BJ (cell line): ENCODE data around the gene PCIF1. TPM values are rescaled to one million over a fixed set of nuclear protein-coding genes. Genes with fewer than 3 reads are reported as not detected.
"Not testable (repeated sequence)": the region's sequence is repeated elsewhere in the genome, so short reads cannot be mapped to it uniquely, and the experiment has no call there.

Experiments
- CTCF ChIA-PET: fragments of 350-600 bp; formaldehyde crosslinking; extraction: SDS; loops from one replicate; lab custom pipeline; 2021; ENCODE audit warnings: antibody characterized with exemption, inconsistent platforms; lab: Yijun Ruan, JAX
- POLR2A ChIA-PET: fragments of 300-600 bp; sonication (Branson Sonifier 250); formaldehyde crosslinking; extraction: SDS; loops from one replicate; lab custom pipeline; 2021; ENCODE audit warnings: antibody characterized with exemption; lab: Charles Lee
- DNase-seq: peaks from one replicate; pipeline ENCODE4 v3.0.0-alpha.2; 2011; ENCODE audit warnings: low read depth
- H3K27me3 ChIP-seq: 2 replicates; pipeline ENCODE4 v1.6.0; 2011; ENCODE audit warnings: low read length; ENCODE audit not compliant: control insufficient read depth, insufficient read depth
- H3K36me3 ChIP-seq: 2 replicates; pipeline ENCODE4 v1.5.1; 2011; ENCODE audit warnings: low read length; ENCODE audit not compliant: control insufficient read depth, insufficient read depth
- H3K4me3 ChIP-seq: 2 replicates; pipeline ENCODE4 v1.5.1; 2011; ENCODE audit warnings: low read depth, mild to moderate bottlenecking, control low read depth, low read length
- polyA plus RNA-seq: library from polyadenylated mRNA; depleted of rRNA; stranded (reverse); fragments of >200 nt; gene quantifications from 2 replicates; pipeline ENCODE4 v1.2.3, GENCODE V29; 2011
- TF ChIP-seq, protein P1 (sequence below): IDR thresholded peaks from 2 replicates; pipeline ENCODE4 v1.5.1; 2011; ENCODE audit warnings: low read depth, mild to moderate bottlenecking, control low read depth, inconsistent platforms, low read length, moderate library complexity; ENCODE audit not compliant: insufficient read depth

The PCIF1 gene
- polyA plus RNA-seq, 1 experiment: 20.9 TPM

DNA sequence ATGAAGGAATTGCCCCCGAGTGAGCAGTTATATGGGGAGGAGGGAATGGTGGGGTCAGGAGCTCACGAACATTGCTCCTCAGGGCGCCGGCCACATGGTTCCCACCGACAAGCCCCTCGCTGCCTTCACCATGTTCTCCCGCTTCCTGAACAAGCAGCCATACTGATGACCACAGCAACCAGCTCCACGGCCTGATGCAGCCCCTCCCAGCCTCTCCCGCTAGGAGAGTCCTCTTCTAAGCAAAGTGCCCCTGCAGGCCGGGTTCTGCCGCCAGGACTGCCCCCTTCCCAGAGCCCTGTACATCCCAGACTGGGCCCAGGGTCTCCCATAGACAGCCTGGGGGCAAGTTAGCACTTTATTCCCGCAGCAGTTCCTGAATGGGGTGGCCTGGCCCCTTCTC, 36.2 kb upstream of the PCIF1 start:
- Histone ChIP-seq H3K27me3 (no peaks in the 10 kb centered on the region), H3K4me3 (no peak overlapping the region), H3K36me3 (peaks cover 20% of the 10 kb centered on the region)
- no peak for DNase-seq
- POLR2A ChIA-PET: no interaction called here
- CTCF ChIA-PET: interaction anchor here (2.5 kb wide), 1 partner anchor 8 kb away, joined by 8 read pairs; the partner anchor contains the start of genes CTSA and NEURL2
- TF ChIP-seq, protein P1, sequence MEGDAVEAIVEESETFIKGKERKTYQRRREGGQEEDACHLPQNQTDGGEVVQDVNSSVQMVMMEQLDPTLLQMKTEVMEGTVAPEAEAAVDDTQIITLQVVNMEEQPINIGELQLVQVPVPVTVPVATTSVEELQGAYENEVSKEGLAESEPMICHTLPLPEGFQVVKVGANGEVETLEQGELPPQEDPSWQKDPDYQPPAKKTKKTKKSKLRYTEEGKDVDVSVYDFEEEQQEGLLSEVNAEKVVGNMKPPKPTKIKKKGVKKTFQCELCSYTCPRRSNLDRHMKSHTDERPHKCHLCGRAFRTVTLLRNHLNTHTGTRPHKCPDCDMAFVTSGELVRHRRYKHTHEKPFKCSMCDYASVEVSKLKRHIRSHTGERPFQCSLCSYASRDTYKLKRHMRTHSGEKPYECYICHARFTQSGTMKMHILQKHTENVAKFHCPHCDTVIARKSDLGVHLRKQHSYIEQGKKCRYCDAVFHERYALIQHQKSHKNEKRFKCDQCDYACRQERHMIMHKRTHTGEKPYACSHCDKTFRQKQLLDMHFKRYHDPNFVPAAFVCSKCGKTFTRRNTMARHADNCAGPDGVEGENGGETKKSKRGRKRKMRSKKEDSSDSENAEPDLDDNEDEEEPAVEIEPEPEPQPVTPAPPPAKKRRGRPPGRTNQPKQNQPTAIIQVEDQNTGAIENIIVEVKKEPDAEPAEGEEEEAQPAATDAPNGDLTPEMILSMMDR: no peak

GRCh38 chr20:45899046-45899835, 35.2 kb upstream of the PCIF1 start:
- peaks cover 18% of the 10 kb centered on the region for H3K36me3 ChIP-seq
- DNase-seq: no peak
- TF ChIP-seq, protein P1: no peak
- no peak overlapping the region for H3K4me3 ChIP-seq
- no peaks in the 10 kb centered on the region for H3K27me3 ChIP-seq
- CTCF ChIA-PET: interaction anchor here (1.1 to 2.5 kb wide), 2 partner anchors 9 kb away, joined by 3 to 8 read pairs; partner anchors contain the start of genes CTSA and NEURL2
- POLR2A ChIA-PET: interaction anchor here (0.5 kb wide), 1 partner anchor 8 kb away, joined by 3 read pairs; the partner anchor contains the start of genes CTSA and NEURL2

DNA sequence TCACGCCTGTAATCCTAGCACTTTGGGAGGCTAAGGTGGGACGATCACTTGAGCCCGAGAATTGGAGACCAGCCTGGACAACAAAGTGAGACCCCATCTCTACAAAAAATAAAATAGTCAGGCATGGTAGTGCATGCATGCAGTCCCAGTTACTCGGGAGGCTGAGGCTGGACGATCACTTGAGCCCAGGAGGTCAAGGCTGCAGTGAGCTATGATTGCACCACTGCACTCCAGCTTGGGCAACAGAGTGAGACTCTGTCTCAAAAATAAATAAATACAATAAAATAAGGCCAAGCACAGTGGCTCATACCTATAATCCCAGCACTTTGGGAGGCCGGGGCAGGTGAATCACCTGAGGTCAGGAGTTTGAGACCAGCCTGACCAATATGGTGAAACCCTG, 33.2 kb upstream of the PCIF1 start:
- CTCF ChIA-PET: interaction anchor here (0.9 kb wide), 1 partner anchor 16 kb away, joined by 3 read pairs; no protein-coding TSS in a partner anchor
- H3K4me3 ChIP-seq, H3K27me3 ChIP-seq, POLR2A ChIA-PET, DNase-seq: not testable (repeated sequence)
- H3K36me3 ChIP-seq: peaks cover 16% of the 10 kb centered on the region

DNA sequence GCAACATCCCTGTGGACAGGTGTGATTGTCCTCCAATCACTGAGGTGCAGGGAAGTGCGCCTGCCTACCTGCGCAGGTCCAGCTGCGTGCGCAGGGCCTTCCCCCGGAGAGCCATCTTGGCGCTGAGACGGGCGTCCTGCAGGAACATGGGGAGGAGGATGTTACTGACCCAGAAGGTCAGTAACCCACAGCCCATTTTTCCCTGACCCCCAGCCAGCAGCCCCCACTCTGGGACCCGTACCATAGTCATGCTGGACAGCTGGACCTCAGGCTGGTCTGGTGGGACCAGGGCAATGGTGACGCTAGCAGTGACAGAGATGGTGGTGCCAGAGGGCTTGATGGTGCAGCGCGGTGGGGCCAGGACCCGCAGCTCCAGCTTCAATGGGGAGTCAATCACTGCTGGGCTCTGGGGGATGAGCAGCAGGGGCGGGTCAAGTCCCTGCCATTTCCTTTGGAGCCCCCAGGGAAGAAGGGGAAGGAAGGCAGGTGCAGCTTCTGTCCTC, 32.2 kb upstream of the PCIF1 start:
- TF ChIP-seq, protein P1: no peak
- H3K36me3 ChIP-seq: peaks cover 8% of the 10 kb centered on the region
- ChIA-PET POLR2A (no interaction called here), CTCF (interaction anchor here (0.9 to 1.0 kb wide), 2 partner anchors 10 to 17 kb away, joined by 3 to 4 read pairs; no protein-coding TSS in a partner anchor)
- no peak for DNase-seq
- H3K4me3 ChIP-seq: no peak overlapping the region
- no peaks in the 10 kb centered on the region for H3K27me3 ChIP-seq

DNA sequence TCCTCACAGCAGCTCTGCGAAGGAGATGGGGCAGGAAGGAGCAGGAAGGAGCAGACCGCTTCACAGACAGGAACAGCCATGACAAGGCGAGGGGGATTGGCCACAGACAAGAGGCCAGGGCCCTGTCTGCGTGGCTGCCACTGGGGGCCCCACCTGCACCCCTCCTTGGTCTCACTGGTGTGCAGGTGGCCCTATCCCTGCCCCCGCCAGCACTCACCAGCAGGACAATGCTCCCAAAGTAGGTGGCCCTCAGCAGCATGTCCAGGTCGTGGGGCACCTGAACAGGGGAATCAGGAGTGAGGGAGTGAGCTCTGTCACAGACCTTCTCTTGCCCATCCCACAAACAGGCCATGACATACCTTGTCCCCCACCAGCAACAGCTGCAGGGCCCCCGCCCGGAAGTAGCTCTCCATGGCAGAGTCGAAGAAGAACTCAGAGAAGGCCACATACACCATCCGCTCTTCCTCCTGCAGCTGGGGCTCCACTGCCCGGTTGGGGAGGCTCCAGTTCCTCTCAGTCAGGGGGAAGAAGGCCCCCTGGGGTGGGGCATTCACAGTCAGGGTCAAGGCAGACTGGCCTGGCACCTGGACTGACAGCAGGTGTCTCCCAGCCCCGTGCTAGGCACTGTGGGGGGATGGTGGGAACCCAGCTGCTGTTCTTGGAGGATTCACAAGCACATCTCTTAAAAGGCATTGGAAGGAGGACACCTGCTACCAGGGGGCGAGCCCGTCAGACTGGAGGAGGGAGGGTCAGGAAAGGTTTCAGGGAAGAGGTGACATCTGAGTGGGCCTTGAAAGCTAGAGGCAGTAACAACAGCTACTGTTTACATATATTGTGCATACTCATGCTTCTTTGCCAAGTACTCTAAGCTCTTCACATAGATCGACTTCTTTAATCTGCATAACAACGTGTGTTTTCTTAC, 29.6 kb upstream of the PCIF1 start:
- Histone ChIP-seq H3K36me3 (no peaks in the 10 kb centered on the region), H3K27me3 (no peaks in the 10 kb centered on the region), H3K4me3 (no peak overlapping the region)
- TF ChIP-seq, protein P1: no peak
- ChIA-PET CTCF (interaction anchor here (1.3 to 1.6 kb wide), 3 partner anchors 8 to 15 kb away, joined by 3 to 6 read pairs (median 6); partner anchors contain the start of genes CTSA and NEURL2), POLR2A (interaction anchor here (0.6 kb wide), 1 partner anchor 15 kb away, joined by 3 read pairs; no protein-coding TSS in a partner anchor)
- no peak for DNase-seq
